AG04450 (cell line): Measurements from ENCODE around the gene PNPLA3. TPM values are rescaled to one million over a fixed set of nuclear protein-coding genes. Genes with fewer than 3 reads are reported as not detected.

Experiments
- CTCF ChIA-PET: fragments of 300-600, 350-600 bp; formaldehyde crosslinking; extraction: SDS; loops from one replicate; lab custom pipeline; 2022; ENCODE audit warnings: antibody characterized with exemption, inconsistent platforms; lab: Charles Lee
- POLR2A ChIA-PET: fragments of 350-600 bp; formaldehyde crosslinking; extraction: SDS; loops from one replicate; lab custom pipeline; 2021; ENCODE audit warnings: antibody characterized with exemption, inconsistent platforms; lab: Yijun Ruan, JAX
- DNase-seq: peaks from one replicate; pipeline ENCODE4 v3.0.0-alpha.2; 2011; ENCODE audit warnings: low read depth, low spot score
- H3K27ac ChIP-seq: one replicate; pipeline ENCODE4 v1.5.1; 2012; ENCODE audit warnings: low read depth, low read length, control low read depth
- H3K27me3 ChIP-seq: one replicate; pipeline ENCODE4 v1.6.0; 2012; ENCODE audit warnings: low read length; ENCODE audit not compliant: control insufficient read depth, insufficient read depth
- H3K4me3 ChIP-seq: 2 replicates; pipeline ENCODE4 v1.5.1; 2011; ENCODE audit warnings: mild to moderate bottlenecking, low read depth, low read length, control low read depth
- H3K9me3 ChIP-seq: 2 replicates; pipeline ENCODE4 v1.5.1; 2012; ENCODE audit warnings: low read length; ENCODE audit not compliant: control insufficient read depth, insufficient read depth
- CTCF ChIP-seq: IDR thresholded peaks from 2 replicates; pipeline ENCODE4 v1.5.1; 2011; ENCODE audit warnings: low read depth, low read length, control low read depth, inconsistent platforms
- polyA plus RNA-seq: library from polyadenylated mRNA; depleted of rRNA; stranded (reverse); fragments of >200 nt; gene quantifications from 2 replicates; pipeline ENCODE4 v1.2.3, GENCODE V29; 2011

The PNPLA3 gene
- polyA plus RNA-seq, 1 experiment, result 3.9 TPM

GRCh38 chr22:43990044-43990443 is 66.4 kb downstream of the PNPLA3 start:
- TF ChIP-seq CTCF, result no peak
- no peak overlapping the region for H3K27ac ChIP-seq
- ChIA-PET CTCF (interaction anchor here (0.6 to 1.3 kb wide), 3 partner anchors 45 to 636 kb away, joined by 3 to 8 read pairs (median 3); no protein-coding TSS in a partner anchor), POLR2A (no interaction called here)
- no peak for DNase-seq
- no peak overlapping the region for H3K4me3 ChIP-seq
- H3K9me3 ChIP-seq, result no peaks in the 10 kb centered on the region
- H3K27me3 ChIP-seq, result no peaks in the 10 kb centered on the region

DNA sequence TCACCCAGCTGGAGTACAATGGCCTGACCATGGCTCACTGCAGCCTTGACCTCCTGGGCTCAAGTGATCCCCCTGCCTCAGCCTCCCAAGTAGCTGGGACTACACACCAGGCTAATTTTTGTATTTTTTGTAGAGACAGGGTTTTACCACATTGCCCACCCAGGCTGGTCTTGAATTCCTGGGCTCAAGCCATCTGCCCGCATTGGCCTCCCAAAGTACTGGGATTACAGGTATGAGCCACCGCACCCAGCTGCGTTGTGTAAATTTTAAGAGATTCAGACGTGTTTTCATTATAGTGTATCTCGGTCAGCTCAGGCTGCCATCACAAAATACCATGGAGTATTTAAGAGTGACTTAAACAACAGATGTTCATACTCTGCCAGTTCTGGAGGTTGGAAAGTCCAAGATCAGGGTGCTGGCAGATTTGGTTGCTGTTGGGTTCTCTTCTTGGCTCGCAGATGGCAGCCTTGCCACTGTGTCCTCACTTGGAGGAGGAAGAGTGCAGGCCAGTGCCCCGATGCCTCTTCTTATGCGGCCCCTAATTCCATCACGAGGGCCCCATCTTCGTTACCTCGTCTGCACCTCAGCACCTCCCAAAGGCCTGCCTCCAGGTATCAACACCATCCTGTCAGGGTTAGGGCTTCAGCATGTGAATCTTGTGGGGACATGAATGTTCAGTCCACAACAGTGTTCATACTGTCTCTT is 67.9 kb downstream of the PNPLA3 start:
- POLR2A ChIA-PET, result interaction anchor here (0.6 kb wide), 1 partner anchor 398 kb away, joined by 5 read pairs; no protein-coding TSS in a partner anchor
- DNase-seq, result no peak
- Histone ChIP-seq H3K27ac (no peak overlapping the region), H3K9me3 (no peaks in the 10 kb centered on the region), H3K27me3 (no peaks in the 10 kb centered on the region), H3K4me3 (no peak overlapping the region)
- CTCF ChIA-PET, result interaction anchor here (5.2 kb wide), 1 partner anchor 635 kb away, joined by 143 read pairs; no protein-coding TSS in a partner anchor
- no peak for TF ChIP-seq CTCF

DNA sequence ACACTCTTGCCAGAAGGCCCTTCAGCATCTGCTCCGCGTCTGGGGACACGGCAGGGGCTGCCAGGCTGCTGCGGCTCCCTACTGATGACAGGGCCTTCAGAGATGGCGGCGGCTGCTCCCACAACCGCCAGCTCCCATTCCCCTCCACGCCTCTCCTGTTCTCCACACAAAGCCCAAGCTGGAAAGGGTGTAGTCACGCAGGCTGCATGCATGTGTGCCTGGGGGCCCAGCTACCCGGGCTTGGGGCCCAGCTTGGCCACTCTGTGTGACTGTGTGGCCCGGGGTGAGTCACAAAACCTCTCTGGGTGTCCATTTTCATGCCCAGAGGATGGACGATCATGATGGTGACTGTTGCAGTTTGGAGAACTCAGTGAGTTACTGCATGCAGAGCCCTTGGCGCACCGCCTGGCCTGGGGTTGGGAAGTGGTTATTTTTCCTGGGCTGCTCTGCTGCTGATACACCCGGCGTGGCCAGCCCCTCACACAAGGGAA is 68.8 kb downstream of the PNPLA3 start:
- DNase-seq, result no peak
- Histone ChIP-seq H3K27me3 (no peaks in the 10 kb centered on the region), H3K4me3 (no peak overlapping the region), H3K27ac (no peak overlapping the region), H3K9me3 (no peaks in the 10 kb centered on the region)
- ChIA-PET CTCF (interaction anchor here (0.8 to 5.2 kb wide), 29 partner anchors 9 to 677 kb away, joined by 3 to 143 read pairs (median 5); no protein-coding TSS in a partner anchor), POLR2A (no interaction called here)
- no peak for TF ChIP-seq CTCF

DNA sequence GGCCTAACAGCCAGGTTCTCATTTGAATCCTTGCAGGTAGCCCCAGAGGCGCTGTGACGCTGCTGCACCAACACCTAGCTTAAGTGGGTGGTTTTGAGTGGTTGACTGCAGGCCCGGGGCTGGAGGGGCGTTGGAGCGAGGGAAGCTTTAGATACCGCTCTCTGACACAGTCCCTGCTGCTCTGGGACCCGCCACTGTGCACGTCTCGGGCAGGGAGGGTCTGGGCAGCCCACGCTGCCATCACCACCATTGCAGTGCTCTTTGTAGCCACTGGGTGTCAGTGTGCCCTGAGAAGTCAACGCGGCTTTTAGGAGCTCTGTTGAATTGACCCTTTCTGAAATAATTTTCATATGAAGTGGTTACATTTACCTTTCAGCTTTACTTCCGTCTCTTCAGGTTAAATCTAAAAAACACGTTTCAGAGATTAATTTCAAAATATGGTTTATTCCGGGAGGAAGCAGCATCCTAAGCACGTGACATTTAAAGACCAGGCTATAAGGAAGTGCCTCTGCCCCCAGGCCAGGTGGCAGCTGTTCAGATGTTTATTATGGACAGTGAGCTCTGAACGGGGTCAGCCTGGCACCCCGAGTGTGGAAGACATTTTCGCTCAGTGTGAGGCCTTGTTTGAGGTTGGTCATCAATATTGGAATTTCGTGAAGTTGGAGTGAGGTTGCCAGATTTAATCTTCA is 69.6 kb downstream of the PNPLA3 start:
- H3K27ac ChIP-seq, result no peak overlapping the region
- no peaks in the 10 kb centered on the region for H3K9me3 ChIP-seq
- no peaks in the 10 kb centered on the region for H3K27me3 ChIP-seq
- CTCF ChIA-PET, result interaction anchor here (0.5 to 5.2 kb wide), 65 partner anchors 8 to 692 kb away, joined by 3 to 143 read pairs (median 4); no protein-coding TSS in a partner anchor
- peak; percentile 98 for TF ChIP-seq CTCF
- POLR2A ChIA-PET, result no interaction called here
- H3K4me3 ChIP-seq, result no peak overlapping the region
- peak; percentile 30 for DNase-seq
